Measurements from ENCODE around the gene CLCF1. TPM values are rescaled to one million over a fixed set of nuclear protein-coding genes. Genes with fewer than 3 reads are reported as not detected.

The CLCF1 gene

DNA sequence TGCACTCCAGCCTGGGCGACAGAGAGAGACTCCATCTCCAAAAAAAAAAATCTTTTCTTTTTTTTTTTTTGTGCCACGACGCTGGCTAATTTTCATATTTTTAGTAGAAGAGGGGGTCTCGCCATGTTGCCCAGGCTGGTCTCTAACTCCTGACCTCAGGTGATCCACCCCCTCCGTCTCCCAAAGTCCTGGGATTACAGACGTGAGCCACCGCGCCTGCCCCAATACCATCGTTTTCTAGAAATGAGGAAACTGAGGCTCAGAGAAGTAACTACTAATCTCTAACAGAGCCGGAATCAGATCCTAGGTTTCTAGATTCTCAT is 56.6 kb downstream of the CLCF1 start:
- peaks cover 0 to 1% of the 10 kb centered on the region in 2 donors for H3K36me3 ChIP-seq (replicated peaks in 1 of 2; ENCODE audit: control insufficient read depth in 2 of 2, insufficient read depth in 2 of 2, low read length in 2 of 2)
- H3K27me3 ChIP-seq (ENCODE audit: control insufficient read depth in 3 of 3, insufficient read depth in 3 of 3, low read depth in 1 of 3, low read length in 3 of 3), result peaks cover 0 to 9% (median 0%) of the 10 kb centered on the region in 3 experiments
- peak overlapping the region; percentile 92 for H3K4me2 ChIP-seq (ENCODE audit: insufficient read depth, low read length, poor library complexity, severe bottlenecking)
- no peak overlapping the region for H2BK15ac ChIP-seq (ENCODE audit: low read length)
- peak overlapping the region; percentile 96 for H3K27ac ChIP-seq (replicated peaks; ENCODE audit: low read length)
- H3K18ac ChIP-seq (ENCODE audit: low read length), result no peak overlapping the region
- H4K91ac ChIP-seq (ENCODE audit: low read depth, low read length, poor library complexity), result no peak overlapping the region
- peak overlapping the region; percentile 88 to 90 for H3K4me3 ChIP-seq (ENCODE audit: low read length in 2 of 2)
- H4K8ac ChIP-seq (ENCODE audit: low read depth, low read length), result no peak overlapping the region
- no CpG with 5 or more reads among the region's 10 CpGs for WGBS, 2 donors (ENCODE audit: extremely low coverage in 2 of 2, insufficient read length in 2 of 2, insufficient replicate concordance in 1 of 2)
- H3K14ac ChIP-seq (ENCODE audit: low read length), result no peak overlapping the region
- H2AK5ac ChIP-seq (ENCODE audit: low read depth, low read length), result no peak overlapping the region
- no peak overlapping the region for H3K23ac ChIP-seq (ENCODE audit: low read depth, low read length, poor library complexity)
- H3K4me1 ChIP-seq (ENCODE audit: control insufficient read depth in 2 of 2, insufficient read depth in 1 of 2, low read depth in 1 of 2, low read length in 2 of 2), result peaks cover 3 to 5% of the 10 kb centered on the region in 2 donors
- no peak overlapping the region for H2BK120ac ChIP-seq (ENCODE audit: low read depth, low read length)
- no peaks in the 10 kb centered on the region for H3K9me3 ChIP-seq (replicated peaks in 1 of 2; ENCODE audit: control insufficient read depth in 2 of 2, insufficient read depth in 1 of 2, low read depth in 1 of 2, low read length in 2 of 2)
- no peak for DNase-seq (ENCODE audit: low spot score)
- H2BK12ac ChIP-seq (ENCODE audit: low read length), result no peak overlapping the region
- no peak overlapping the region for H3K4ac ChIP-seq (ENCODE audit: low read length)
- peak overlapping the region; percentile 98 for H2AFZ ChIP-seq (ENCODE audit: low read length)
- no peaks in the 10 kb centered on the region for H3K79me1 ChIP-seq (ENCODE audit: low read depth, low read length)
- no peak overlapping the region for H3K9ac ChIP-seq (ENCODE audit: low read depth, low read length, poor library complexity)
- no peak overlapping the region for H2BK5ac ChIP-seq (ENCODE audit: low read length)

DNA sequence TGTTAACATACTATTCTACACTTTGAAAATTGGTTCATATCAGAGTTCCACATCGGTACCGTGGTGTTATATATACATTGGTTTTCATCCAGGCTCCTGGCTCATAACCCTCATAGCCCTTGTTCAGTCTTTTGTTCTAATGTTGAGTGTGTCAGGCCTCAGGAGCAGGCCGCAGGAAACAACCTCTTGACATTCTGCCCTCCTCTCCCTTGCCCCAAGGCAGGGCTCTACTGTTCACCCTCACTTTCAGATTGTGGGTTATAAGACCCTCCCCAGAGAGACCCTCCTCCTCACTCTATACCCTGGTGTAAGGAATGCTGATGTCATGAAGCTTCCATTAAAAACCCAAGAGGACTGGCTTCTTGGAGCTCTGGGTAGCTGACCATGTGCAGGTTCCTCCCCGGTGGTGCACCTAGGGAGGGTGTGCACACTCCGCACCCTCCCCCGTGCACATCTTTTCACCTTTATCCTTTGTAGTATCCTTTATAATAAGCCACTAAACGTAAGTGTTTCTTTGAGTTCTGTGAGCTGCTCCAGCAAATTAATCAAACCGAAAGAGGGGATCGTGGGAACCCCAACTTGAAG is 58.0 kb downstream of the CLCF1 start:
- Histone ChIP-seq H3K9ac (ENCODE audit: low read depth, low read length, poor library complexity) (no peak overlapping the region), H3K79me1 (ENCODE audit: low read depth, low read length) (peaks cover 2% of the 10 kb centered on the region), H3K27me3 (ENCODE audit: control insufficient read depth in 3 of 3, insufficient read depth in 3 of 3, low read depth in 1 of 3, low read length in 3 of 3) (peaks cover 0 to 9% (median 0%) of the 10 kb centered on the region in 3 experiments), H3K23ac (ENCODE audit: low read depth, low read length, poor library complexity) (no peak overlapping the region), H2BK12ac (ENCODE audit: low read length) (no peak overlapping the region), H2BK120ac (ENCODE audit: low read depth, low read length) (no peak overlapping the region), H3K36me3 (replicated peaks in 1 of 2; ENCODE audit: control insufficient read depth in 2 of 2, insufficient read depth in 2 of 2, low read length in 2 of 2) (no peaks in the 10 kb centered on the region), H4K91ac (ENCODE audit: low read depth, low read length, poor library complexity) (no peak overlapping the region), H3K14ac (ENCODE audit: low read length) (no peak overlapping the region), H2BK5ac (ENCODE audit: low read length) (no peak overlapping the region), H3K4me2 (ENCODE audit: insufficient read depth, low read length, poor library complexity, severe bottlenecking) (no peak overlapping the region), H2BK15ac (ENCODE audit: low read length) (no peak overlapping the region), H3K4me1 (ENCODE audit: control insufficient read depth in 2 of 2, insufficient read depth in 1 of 2, low read depth in 1 of 2, low read length in 2 of 2) (peaks cover 3 to 5% of the 10 kb centered on the region in 2 donors), H2AFZ (ENCODE audit: low read length) (peak overlapping the region; percentile 23), H4K8ac (ENCODE audit: low read depth, low read length) (no peak overlapping the region), H3K27ac (replicated peaks; ENCODE audit: low read length) (no peak overlapping the region), H3K4me3 (ENCODE audit: low read length in 2 of 2) (no peak overlapping the region), H3K9me3 (replicated peaks in 1 of 2; ENCODE audit: control insufficient read depth in 2 of 2, insufficient read depth in 1 of 2, low read depth in 1 of 2, low read length in 2 of 2) (peaks cover 0 to 2% of the 10 kb centered on the region in 2 donors), H3K4ac (ENCODE audit: low read length) (no peak overlapping the region), H3K18ac (ENCODE audit: low read length) (no peak overlapping the region), H2AK5ac (ENCODE audit: low read depth, low read length) (no peak overlapping the region)
- WGBS, 2 donors (ENCODE audit: extremely low coverage in 2 of 2, insufficient read length in 2 of 2, insufficient replicate concordance in 1 of 2), result no CpG with 5 or more reads among the region's 9 CpGs
- DNase-seq (ENCODE audit: low spot score), result no peak

DNA sequence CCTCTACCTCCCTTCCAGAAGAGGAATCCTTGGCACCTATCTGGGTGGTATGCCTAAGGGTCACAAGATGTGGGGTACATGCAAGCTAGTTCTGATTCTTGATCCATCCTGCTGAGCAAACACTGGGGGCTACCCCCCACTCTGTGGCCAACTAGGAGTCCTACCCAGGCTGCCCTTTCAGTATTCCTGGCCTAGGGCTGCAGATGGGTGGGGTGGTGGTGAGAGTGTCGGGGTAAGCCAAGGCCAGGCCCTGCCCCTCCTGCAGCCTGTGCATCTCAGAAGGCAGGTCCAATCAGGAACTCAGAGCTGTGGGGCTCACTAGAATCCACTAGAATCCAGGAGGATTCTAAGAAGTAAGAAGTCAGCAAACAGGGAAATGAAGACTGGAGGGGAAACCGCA is 59.2 kb downstream of the CLCF1 start:
- Histone ChIP-seq H3K14ac (ENCODE audit: low read length) (no peak overlapping the region), H4K8ac (ENCODE audit: low read depth, low read length) (no peak overlapping the region), H3K36me3 (replicated peaks in 1 of 2; ENCODE audit: control insufficient read depth in 2 of 2, insufficient read depth in 2 of 2, low read length in 2 of 2) (no peaks in the 10 kb centered on the region), H3K79me1 (ENCODE audit: low read depth, low read length) (peaks cover 2% of the 10 kb centered on the region), H2BK15ac (ENCODE audit: low read length) (no peak overlapping the region), H3K23ac (ENCODE audit: low read depth, low read length, poor library complexity) (no peak overlapping the region), H4K91ac (ENCODE audit: low read depth, low read length, poor library complexity) (no peak overlapping the region), H3K4me2 (ENCODE audit: insufficient read depth, low read length, poor library complexity, severe bottlenecking) (no peak overlapping the region), H2AK5ac (ENCODE audit: low read depth, low read length) (no peak overlapping the region), H2BK120ac (ENCODE audit: low read depth, low read length) (no peak overlapping the region), H2BK12ac (ENCODE audit: low read length) (no peak overlapping the region), H3K4me3 (ENCODE audit: low read length in 2 of 2) (no peak overlapping the region), H3K9ac (ENCODE audit: low read depth, low read length, poor library complexity) (no peak overlapping the region), H3K18ac (ENCODE audit: low read length) (no peak overlapping the region), H3K27me3 (ENCODE audit: control insufficient read depth in 3 of 3, insufficient read depth in 3 of 3, low read depth in 1 of 3, low read length in 3 of 3) (peaks cover 0 to 9% (median 0%) of the 10 kb centered on the region in 3 experiments), H2BK5ac (ENCODE audit: low read length) (no peak overlapping the region), H3K4me1 (ENCODE audit: control insufficient read depth in 2 of 2, insufficient read depth in 1 of 2, low read depth in 1 of 2, low read length in 2 of 2) (peaks cover 3 to 5% of the 10 kb centered on the region in 2 donors), H3K4ac (ENCODE audit: low read length) (no peak overlapping the region), H3K9me3 (replicated peaks in 1 of 2; ENCODE audit: control insufficient read depth in 2 of 2, insufficient read depth in 1 of 2, low read depth in 1 of 2, low read length in 2 of 2) (peaks cover 0 to 2% of the 10 kb centered on the region in 2 donors), H3K27ac (replicated peaks; ENCODE audit: low read length) (no peak overlapping the region), H2AFZ (ENCODE audit: low read length) (no peak overlapping the region)
- no CpG with 5 or more reads among the region's 2 CpGs for WGBS, 2 donors (ENCODE audit: extremely low coverage in 2 of 2, insufficient read length in 2 of 2, insufficient replicate concordance in 1 of 2)
- DNase-seq (ENCODE audit: low spot score), result no peak

Small RNA genes lying within 50 kb of the gene (small RNA-seq; reads per million reads assigned to genes)
- not detected for gene RN7SKP239 (ENCODE audit: insufficient read depth)
- not detected for gene RNU6-1238P (ENCODE audit: insufficient read depth)

Measured in neuronal stem cell (in vitro differentiated cells).